Epithelial cell of proximal tubule (primary cell): ENCODE results near the gene UGCG. TPM values are rescaled to one million over a fixed set of nuclear protein-coding genes. Genes with fewer than 3 reads are reported as not detected.

Experiments
- DNase-seq: peaks from one replicate; pipeline ENCODE4 v3.0.0-alpha.2; 2011; ENCODE audit warnings: low read depth
- H3K4me3 ChIP-seq: 2 replicates; pipeline ENCODE4 v1.5.1; 2011; ENCODE audit warnings: low read depth, mild to moderate bottlenecking, low read length
- CTCF ChIP-seq: conservative IDR thresholded peaks from 2 replicates; pipeline ENCODE4 v1.5.1; 2012; ENCODE audit warnings: low read depth, mild to moderate bottlenecking, low read length
- total RNA-seq: library from RNA; depleted of rRNA; stranded (reverse); fragments of >200 nt; gene quantifications from 2 replicates; pipeline ENCODE4 v1.2.3, GENCODE V29; 2015

The UGCG gene
- total RNA-seq = 231 and 288 TPM in 2 replicates

GRCh38 chr9:111895996-111896941 lies at the start of gene UGCG:
UGCG (plus strand) TSS chr9:111896814; CDS start chr9:111897216, 402 bp downstream.
- no peak for TF ChIP-seq CTCF
- peak within 1 kb of the TSS; percentile 82 for H3K4me3 ChIP-seq
- DNase-seq = no peak

- peak; percentile 11 for TF ChIP-seq CTCF
- H3K4me3 ChIP-seq = no peak overlapping the region
- no peak for DNase-seq
Observed at GRCh38 chr9:111851553-111851952, 45.1 kb upstream of the UGCG start.

- no peak overlapping the region for H3K4me3 ChIP-seq
- no peak for TF ChIP-seq CTCF
- no peak for DNase-seq
Observed at GRCh38 chr9:111852291-111852690, 44.3 kb upstream of the UGCG start.

DNA sequence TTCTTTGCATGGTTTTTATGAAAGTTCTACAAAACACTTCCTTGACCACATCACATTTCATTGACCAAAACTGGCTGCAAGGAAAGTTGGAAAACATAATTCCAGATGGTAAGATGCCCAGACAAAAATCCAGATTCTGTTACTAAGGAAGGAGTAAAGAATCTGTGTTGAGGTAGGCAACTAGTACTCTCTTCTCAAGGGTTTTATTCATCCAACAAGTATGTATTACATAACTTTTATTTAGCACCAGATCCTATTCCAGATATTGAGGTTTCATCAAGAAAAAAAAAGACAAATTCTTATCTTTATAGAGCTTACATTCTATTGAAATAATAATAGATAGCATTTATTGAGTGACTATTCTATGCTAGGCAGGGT lies 43.2 kb upstream of the UGCG start:
- DNase-seq = no peak
- no peak for TF ChIP-seq CTCF
- no peak overlapping the region for H3K4me3 ChIP-seq

DNA sequence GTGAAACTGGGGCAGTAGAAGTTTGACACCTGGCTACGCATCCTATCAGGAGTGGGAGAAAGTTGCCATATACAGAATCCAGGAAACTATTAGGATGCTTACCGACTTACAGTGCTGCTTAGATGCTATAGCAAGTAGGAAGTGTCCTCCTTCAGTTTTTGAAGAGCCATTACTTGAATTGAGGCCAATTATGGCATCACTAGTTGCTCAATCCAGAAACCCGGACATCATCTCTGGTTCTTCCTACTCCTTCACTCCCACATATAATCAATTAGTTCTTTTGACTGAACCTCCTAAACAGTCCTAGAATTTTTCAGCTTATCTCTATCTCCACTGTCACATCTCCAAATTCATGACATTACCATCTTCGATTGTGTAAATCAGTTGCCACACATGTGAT lies 41.8 kb upstream of the UGCG start:
- TF ChIP-seq CTCF = no peak
- H3K4me3 ChIP-seq = no peak overlapping the region

DNA sequence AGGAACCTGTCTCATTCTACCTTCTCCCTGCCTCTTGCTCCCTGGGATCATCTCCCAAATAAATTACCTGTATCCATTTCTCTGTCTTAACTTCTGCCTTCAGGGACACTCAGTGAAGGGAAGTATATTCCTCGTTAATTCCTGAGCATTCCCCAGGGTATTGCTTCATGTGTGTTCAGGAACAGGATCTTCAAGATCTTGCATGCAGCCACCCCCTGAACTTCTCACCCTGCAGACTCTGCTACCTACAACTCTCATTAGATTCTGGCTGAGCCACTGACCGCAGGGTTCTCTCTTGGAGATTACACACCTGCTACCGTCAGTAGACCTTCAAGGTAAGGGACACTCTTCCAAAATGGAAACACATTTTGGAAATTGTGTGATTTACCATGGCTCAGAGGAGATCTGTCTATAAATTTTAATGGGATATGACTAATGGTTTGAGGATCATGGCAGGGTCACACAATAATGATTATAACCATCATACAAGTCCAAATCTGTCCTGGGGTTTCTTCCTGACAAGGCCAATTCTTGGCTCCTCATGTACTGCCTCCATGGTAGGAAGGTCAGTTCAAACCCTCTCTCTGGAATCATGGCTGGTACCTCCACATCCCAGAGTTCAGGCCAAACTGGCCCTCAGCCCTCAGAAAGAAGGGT lies 38.9 kb upstream of the UGCG start:
- no peak for TF ChIP-seq CTCF
- DNase-seq = no peak

More for the DNA sequence above, 41.8 kb upstream of the UGCG start:
- DNase-seq = no peak

More for the DNA sequence above, 38.9 kb upstream of the UGCG start:
- H3K4me3 ChIP-seq = no peak overlapping the region
